ENCODE results near the gene ECI1. TPM values are rescaled to one million over a fixed set of nuclear protein-coding genes. Genes with fewer than 3 reads are reported as not detected.

Gene ECI1
- total and polyA plus RNA-seq, 2 donors = 31.1 to 47.0 TPM

GRCh38 chr16:2238150-2238837 lies 13.1 kb downstream of the ECI1 start:
- Histone ChIP-seq H3K27ac (ENCODE audit: low read depth in 1 of 2, low read length in 1 of 2) (no peak overlapping the region), H3K36me3 (ENCODE audit: control insufficient read depth in 2 of 2, insufficient read depth in 2 of 2, low read length in 1 of 2) (peaks cover 39 to 45% of the 10 kb centered on the region in 2 donors), H3K4me3 (ENCODE audit: low read length in 2 of 2) (no peak overlapping the region), H3K27me3 (ENCODE audit: control insufficient read depth in 2 of 2, insufficient read depth in 1 of 2, low read length in 1 of 2) (peaks cover 30 to 41% of the 10 kb centered on the region in 2 donors), H3K4me1 (ENCODE audit: control insufficient read depth in 2 of 2, insufficient read depth in 2 of 2, low read length in 2 of 2) (no peaks in the 10 kb centered on the region), H3K9me3 (ENCODE audit: control insufficient read depth in 2 of 2, insufficient read depth in 1 of 2, low read length in 1 of 2) (no peaks in the 10 kb centered on the region)
- WGBS = 87% methylated on average over 18 of the region's 18 CpGs
- no peak for DNase-seq (ENCODE audit: low read depth in 6 of 9, low spot score in 9 of 9)

- Histone ChIP-seq H3K27me3 (ENCODE audit: control insufficient read depth in 2 of 2, insufficient read depth in 1 of 2, low read length in 1 of 2) (peaks cover 30 to 41% of the 10 kb centered on the region in 2 donors), H3K4me1 (ENCODE audit: control insufficient read depth in 2 of 2, insufficient read depth in 2 of 2, low read length in 2 of 2) (no peaks in the 10 kb centered on the region), H3K27ac (ENCODE audit: low read depth in 1 of 2, low read length in 1 of 2) (no peak overlapping the region), H3K9me3 (ENCODE audit: control insufficient read depth in 2 of 2, insufficient read depth in 1 of 2, low read length in 1 of 2) (no peaks in the 10 kb centered on the region), H3K4me3 (ENCODE audit: low read length in 2 of 2) (no peak overlapping the region), H3K36me3 (ENCODE audit: control insufficient read depth in 2 of 2, insufficient read depth in 2 of 2, low read length in 1 of 2) (peaks cover 39 to 45% of the 10 kb centered on the region in 2 donors)
- WGBS = 34% methylated on average over 65 of the region's 65 CpGs
- DNase-seq (ENCODE audit: low read depth in 6 of 9, low spot score in 9 of 9) = no peak
These were observed 13.8 kb downstream of the ECI1 start for GRCh38 chr16:2237493-2238149.

GRCh38 chr16:2237102-2237482 lies 14.3 kb downstream of the ECI1 start:
- H3K36me3 ChIP-seq (ENCODE audit: control insufficient read depth in 2 of 2, insufficient read depth in 2 of 2, low read length in 1 of 2) = peaks cover 39 to 47% of the 10 kb centered on the region in 2 donors
- no peak overlapping the region for H3K4me3 ChIP-seq (ENCODE audit: low read length in 2 of 2)
- H3K4me1 ChIP-seq (ENCODE audit: control insufficient read depth in 2 of 2, insufficient read depth in 2 of 2, low read length in 2 of 2) = no peaks in the 10 kb centered on the region
- H3K9me3 ChIP-seq (ENCODE audit: control insufficient read depth in 2 of 2, insufficient read depth in 1 of 2, low read length in 1 of 2) = no peaks in the 10 kb centered on the region
- H3K27ac ChIP-seq (ENCODE audit: low read depth in 1 of 2, low read length in 1 of 2) = no peak overlapping the region
- H3K27me3 ChIP-seq (ENCODE audit: control insufficient read depth in 2 of 2, insufficient read depth in 1 of 2, low read length in 1 of 2) = peaks cover 30 to 41% of the 10 kb centered on the region in 2 donors
- no peak for DNase-seq (ENCODE audit: low read depth in 6 of 9, low spot score in 9 of 9)
- WGBS = 13% methylated on average over 40 of the region's 40 CpGs

GRCh38 chr16:2236337-2237101 lies 14.9 kb downstream of the ECI1 start, which contains the start of gene DNASE1L2:
Gene DNASE1L2 (plus strand): TSS chr16:2236444. CDS start chr16:2236817, 373 bp downstream.
- Histone ChIP-seq H3K36me3 (ENCODE audit: control insufficient read depth in 2 of 2, insufficient read depth in 2 of 2, low read length in 1 of 2) (peaks cover 45 to 53% of the 10 kb centered on the region in 2 donors), H3K27me3 (ENCODE audit: control insufficient read depth in 2 of 2, insufficient read depth in 1 of 2, low read length in 1 of 2) (peaks cover 30 to 41% of the 10 kb centered on the region in 2 donors), H3K4me3 (ENCODE audit: low read length in 2 of 2) (no peak within 1 kb of the TSS), H3K4me1 (ENCODE audit: control insufficient read depth in 2 of 2, insufficient read depth in 2 of 2, low read length in 2 of 2) (no peaks in the 10 kb centered on the region), H3K27ac (ENCODE audit: low read depth in 1 of 2, low read length in 1 of 2) (no peak within 1 kb of the TSS), H3K9me3 (ENCODE audit: control insufficient read depth in 2 of 2, insufficient read depth in 1 of 2, low read length in 1 of 2) (no peaks in the 10 kb centered on the region)
- DNase-seq (ENCODE audit: low read depth in 6 of 9, low spot score in 9 of 9) = no peak
- WGBS = 23% methylated on average over 64 of the region's 64 CpGs

- WGBS = 94% methylated on average over 19 of the region's 19 CpGs
- no peak for DNase-seq (ENCODE audit: low read depth in 6 of 9, low spot score in 9 of 9)
- Histone ChIP-seq H3K4me3 (ENCODE audit: low read length in 2 of 2) (no peak overlapping the region), H3K27ac (ENCODE audit: low read depth in 1 of 2, low read length in 1 of 2) (no peak overlapping the region), H3K9me3 (ENCODE audit: control insufficient read depth in 2 of 2, insufficient read depth in 1 of 2, low read length in 1 of 2) (no peaks in the 10 kb centered on the region), H3K4me1 (ENCODE audit: control insufficient read depth in 2 of 2, insufficient read depth in 2 of 2, low read length in 2 of 2) (peaks cover 0 to 3% of the 10 kb centered on the region in 2 donors), H3K27me3 (ENCODE audit: control insufficient read depth in 2 of 2, insufficient read depth in 1 of 2, low read length in 1 of 2) (peaks cover 30 to 41% of the 10 kb centered on the region in 2 donors), H3K36me3 (ENCODE audit: control insufficient read depth in 2 of 2, insufficient read depth in 2 of 2, low read length in 1 of 2) (peaks cover 52 to 60% of the 10 kb centered on the region in 2 donors)
These were observed 15.6 kb downstream of the ECI1 start for GRCh38 chr16:2235695-2236336.

- no peaks in the 10 kb centered on the region for H3K9me3 ChIP-seq (ENCODE audit: control insufficient read depth in 2 of 2, insufficient read depth in 1 of 2, low read length in 1 of 2)
- no peak overlapping the region for H3K27ac ChIP-seq (ENCODE audit: low read depth in 1 of 2, low read length in 1 of 2)
- peaks cover 0 to 4% of the 10 kb centered on the region in 2 donors for H3K4me1 ChIP-seq (ENCODE audit: control insufficient read depth in 2 of 2, insufficient read depth in 2 of 2, low read length in 2 of 2)
- H3K36me3 ChIP-seq (ENCODE audit: control insufficient read depth in 2 of 2, insufficient read depth in 2 of 2, low read length in 1 of 2) = peaks cover 58 to 63% of the 10 kb centered on the region in 2 donors
- H3K27me3 ChIP-seq (ENCODE audit: control insufficient read depth in 2 of 2, insufficient read depth in 1 of 2, low read length in 1 of 2) = peaks cover 30 to 41% of the 10 kb centered on the region in 2 donors
- no peak overlapping the region for H3K4me3 ChIP-seq (ENCODE audit: low read length in 2 of 2)
- DNase-seq (ENCODE audit: low read depth in 6 of 9, low spot score in 9 of 9) = no peak
- 97% methylated on average over 28 of the region's 28 CpGs for WGBS
These were observed 16.1 kb downstream of the ECI1 start for GRCh38 chr16:2235234-2235651.

- DNase-seq (ENCODE audit: low read depth in 6 of 9, low spot score in 9 of 9) = no peak
- Histone ChIP-seq H3K27me3 (ENCODE audit: control insufficient read depth in 2 of 2, insufficient read depth in 1 of 2, low read length in 1 of 2) (peaks cover 30 to 41% of the 10 kb centered on the region in 2 donors), H3K9me3 (ENCODE audit: control insufficient read depth in 2 of 2, insufficient read depth in 1 of 2, low read length in 1 of 2) (no peaks in the 10 kb centered on the region), H3K4me1 (ENCODE audit: control insufficient read depth in 2 of 2, insufficient read depth in 2 of 2, low read length in 2 of 2) (peaks cover 0 to 4% of the 10 kb centered on the region in 2 donors), H3K27ac (ENCODE audit: low read depth in 1 of 2, low read length in 1 of 2) (no peak overlapping the region), H3K4me3 (ENCODE audit: low read length in 2 of 2) (no peak overlapping the region), H3K36me3 (ENCODE audit: control insufficient read depth in 2 of 2, insufficient read depth in 2 of 2, low read length in 1 of 2) (peaks cover 59 to 65% of the 10 kb centered on the region in 2 donors)
- 97% methylated on average over 18 of the region's 18 CpGs for WGBS
These were observed 16.6 kb downstream of the ECI1 start for GRCh38 chr16:2234813-2235170.

- WGBS = 97% methylated on average over 51 of the region's 51 CpGs
- DNase-seq (ENCODE audit: low read depth in 6 of 9, low spot score in 9 of 9) = no peak
These were observed 17.2 kb downstream of the ECI1 start for GRCh38 chr16:2233872-2234812.

More at GRCh38 chr16:2233872-2234812, 17.2 kb downstream of the ECI1 start:
- peaks cover 0 to 4% of the 10 kb centered on the region in 2 donors for H3K4me1 ChIP-seq (ENCODE audit: control insufficient read depth in 2 of 2, insufficient read depth in 2 of 2, low read length in 2 of 2)
- H3K27ac ChIP-seq (ENCODE audit: low read depth in 1 of 2, low read length in 1 of 2) = no peak overlapping the region
- H3K27me3 ChIP-seq (ENCODE audit: control insufficient read depth in 2 of 2, insufficient read depth in 1 of 2, low read length in 1 of 2) = peaks cover 30 to 41% of the 10 kb centered on the region in 2 donors
- no peaks in the 10 kb centered on the region for H3K9me3 ChIP-seq (ENCODE audit: control insufficient read depth in 2 of 2, insufficient read depth in 1 of 2, low read length in 1 of 2)
- H3K4me3 ChIP-seq (ENCODE audit: low read length in 2 of 2) = no peak overlapping the region
- peaks cover 65 to 70% of the 10 kb centered on the region in 2 donors for H3K36me3 ChIP-seq (ENCODE audit: control insufficient read depth in 2 of 2, insufficient read depth in 2 of 2, low read length in 1 of 2)
